22Rv1 (cell line): Measurements from ENCODE around the gene GPR89A.
"Not testable (repeated sequence)": the region's sequence is repeated elsewhere in the genome, so short reads cannot be mapped to it uniquely, and the experiment has no call there.

Source experiments
- CTCF ChIP-seq: fragments of 450-650 bp; IDR thresholded peaks from 2 replicates; pipeline ENCODE4 v1.5.1; 2017; ENCODE audit warnings: mild to moderate bottlenecking
- ZFX ChIP-seq: fragments of 450-650 bp; IDR thresholded peaks from 2 replicates; pipeline ENCODE4 v1.6.1; 2017; ENCODE audit warnings: antibody characterized with exemption, borderline replicate concordance

GRCh38 chr1:145641886-145642285 is 34.1 kb downstream of the GPR89A start:
- TF ChIP-seq CTCF, ZFX: not testable (repeated sequence)
